Neural crest cell (in vitro differentiated cells): ENCODE measurements around the gene CDH12. TPM values are rescaled to one million over a fixed set of nuclear protein-coding genes. Genes with fewer than 3 reads are reported as not detected.
"Not testable (repeated sequence)": the region's sequence is repeated elsewhere in the genome, so short reads cannot be mapped to it uniquely, and the experiment has no call there.

Experiments used
- DNase-seq: peaks from one replicate; pipeline ENCODE4 v3.0.0; 2021; ENCODE audit warnings: low read depth, mixed read lengths, low spot score
- H3K27ac Mint-ChIP-seq: one replicate; pipeline ENCODE4 v1.8.0; 2021; ENCODE audit warnings: mild to moderate bottlenecking, mixed read lengths; ENCODE audit not compliant: unreplicated experiment
- H3K27me3 Mint-ChIP-seq: 2 replicates; pipeline ENCODE4 v1.8.0; 2021; ENCODE audit warnings: low read depth, mild to moderate bottlenecking, mixed read lengths
- H3K36me3 Mint-ChIP-seq: 2 replicates; pipeline ENCODE4 v1.8.0; 2021; ENCODE audit warnings: low read depth, mild to moderate bottlenecking, mixed read lengths
- H3K4me1 Mint-ChIP-seq: 2 replicates; pipeline ENCODE4 v1.8.0; 2021; ENCODE audit warnings: mixed read lengths
- H3K4me3 Mint-ChIP-seq: one replicate; pipeline ENCODE4 v1.8.0; 2021; ENCODE audit warnings: mild to moderate bottlenecking, mixed read lengths
- H3K9me3 Mint-ChIP-seq: 2 replicates; pipeline ENCODE4 v1.8.0; 2021; ENCODE audit warnings: mixed read lengths
- CTCF ChIP-seq: fragments of 200-600 bp; sonication (generic); conservative IDR thresholded peaks from 2 replicates; pipeline ENCODE4 v1.5.0; 2021; ENCODE audit warnings: antibody characterized with exemption, mild to moderate bottlenecking
- total RNA-seq: library from RNA; stranded (reverse); gene quantifications from 2 replicates; pipeline ENCODE4 v1.2.1, GENCODE V29; 2021

Gene CDH12
- total RNA-seq, 1 donor from 2014 or later, result 0.07 TPM

- Mint-ChIP-seq H3K9me3 (peaks cover 2% of the 10 kb centered on the region), H3K36me3 (no peaks in the 10 kb centered on the region), H3K4me1 (no peaks in the 10 kb centered on the region), H3K27ac (no peak overlapping the region), H3K27me3 (no peaks in the 10 kb centered on the region), H3K4me3 (no peak overlapping the region)
- TF ChIP-seq CTCF, result peak; percentile 35
- DNase-seq, result no peak
Measured at GRCh38 chr5:22319798-22320197, 533.3 kb downstream of the CDH12 start.

DNA sequence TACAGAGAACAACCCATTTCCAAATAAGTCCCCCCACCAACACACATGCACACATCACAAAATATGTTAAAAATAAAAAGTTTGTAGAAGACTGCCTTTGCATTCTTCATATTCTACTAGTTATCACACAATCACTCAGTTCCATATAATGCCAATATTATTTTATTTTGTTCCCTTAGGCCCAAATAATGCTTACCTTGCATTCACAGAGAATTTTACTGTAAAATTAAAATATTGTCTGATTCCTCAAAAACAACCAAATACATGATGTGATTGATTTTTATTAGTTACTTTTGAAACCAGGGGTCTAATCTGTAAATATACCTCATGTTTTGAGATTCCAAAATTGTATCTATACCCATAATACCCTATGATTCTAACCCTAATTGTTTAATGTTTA, 536.9 kb downstream of the CDH12 start:
- Mint-ChIP-seq H3K4me1 (no peaks in the 10 kb centered on the region), H3K4me3 (no peak overlapping the region), H3K27me3 (no peaks in the 10 kb centered on the region), H3K9me3 (peaks cover 4% of the 10 kb centered on the region), H3K27ac (no peak overlapping the region), H3K36me3 (no peaks in the 10 kb centered on the region)
- TF ChIP-seq CTCF, result no peak
- DNase-seq, result no peak

DNA sequence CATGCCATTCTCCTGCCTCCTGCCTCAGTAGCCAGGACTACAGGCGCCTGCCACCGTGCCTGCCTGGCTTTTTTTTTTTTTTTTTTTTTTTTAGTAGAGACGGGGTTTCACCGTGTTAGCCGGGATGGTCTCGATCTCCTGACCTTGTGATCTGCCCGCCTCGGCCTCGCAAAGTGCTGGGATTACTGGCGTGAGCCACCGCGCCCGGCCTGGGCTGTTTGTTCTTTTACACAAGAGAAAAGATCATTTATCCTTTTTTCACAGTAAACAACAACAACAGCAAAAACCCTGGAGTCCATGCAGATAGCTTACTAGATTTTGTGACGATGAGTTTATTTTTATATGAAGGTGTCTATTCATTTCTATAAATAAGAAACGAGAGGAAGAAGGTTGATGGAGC, 538.1 kb downstream of the CDH12 start:
- not testable (repeated sequence) for H3K27ac Mint-ChIP-seq, H3K27me3 Mint-ChIP-seq, H3K4me1 Mint-ChIP-seq, H3K9me3 Mint-ChIP-seq, DNase-seq, H3K36me3 Mint-ChIP-seq, H3K4me3 Mint-ChIP-seq

DNA sequence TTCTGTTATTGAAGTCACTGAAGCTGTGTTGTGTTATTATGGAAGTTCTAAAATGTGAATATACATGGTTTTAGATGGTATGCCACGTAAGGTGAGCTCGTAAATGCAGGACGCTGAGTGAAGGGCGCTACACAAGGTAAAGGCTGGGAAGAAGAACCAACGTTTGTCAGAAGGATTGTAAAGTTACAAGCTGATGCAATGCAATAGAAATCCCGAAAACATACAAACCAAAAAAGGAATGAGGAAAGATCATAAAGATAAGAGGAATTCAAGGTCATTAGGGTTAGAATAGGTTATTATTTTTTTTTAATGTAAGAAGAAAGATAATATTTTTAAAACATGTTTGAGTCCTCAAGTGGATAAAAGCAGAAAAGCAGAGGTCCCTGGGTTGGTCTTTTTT, 538.6 kb downstream of the CDH12 start:
- Mint-ChIP-seq H3K27me3 (no peaks in the 10 kb centered on the region), H3K27ac (no peak overlapping the region), H3K9me3 (peaks cover 2% of the 10 kb centered on the region), H3K36me3 (no peaks in the 10 kb centered on the region), H3K4me3 (no peak overlapping the region), H3K4me1 (no peaks in the 10 kb centered on the region)
- TF ChIP-seq CTCF, result no peak
- DNase-seq, result no peak

GRCh38 chr5:22306011-22306410, 547.1 kb downstream of the CDH12 start:
- TF ChIP-seq CTCF, result no peak
- Mint-ChIP-seq H3K27me3 (no peaks in the 10 kb centered on the region), H3K27ac (no peak overlapping the region), H3K36me3 (no peaks in the 10 kb centered on the region), H3K9me3 (no peaks in the 10 kb centered on the region), H3K4me3 (no peak overlapping the region), H3K4me1 (peaks cover 8% of the 10 kb centered on the region)
- DNase-seq, result no peak

GRCh38 chr5:22295832-22296231, 557.3 kb downstream of the CDH12 start:
- Mint-ChIP-seq H3K9me3 (peaks cover 7% of the 10 kb centered on the region), H3K4me3 (no peak overlapping the region), H3K27me3 (peaks cover 2% of the 10 kb centered on the region), H3K4me1 (no peaks in the 10 kb centered on the region), H3K36me3 (peaks cover 7% of the 10 kb centered on the region), H3K27ac (no peak overlapping the region)
- TF ChIP-seq CTCF, result no peak
- DNase-seq, result no peak
